Neural cell (in vitro differentiated cells): ENCODE measurements around the gene CHST11.

Experiments used
- CTCF ChIP-seq: fragments of 450-650 bp; IDR thresholded peaks from 2 replicates; pipeline ENCODE4 v1.5.1; 2014; ENCODE audit warnings: antibody characterized with exemption, mild to moderate bottlenecking, moderate library complexity; ENCODE audit not compliant: poor library complexity, severe bottlenecking
- EZH2 ChIP-seq: fragments of 200-600, 300-800 bp; shearing (Covaris generic), sonication (generic); IDR thresholded peaks from 2 replicates; pipeline ENCODE4 v1.6.1; 2014; ENCODE audit warnings: antibody characterized with exemption, low read length, borderline replicate concordance, mild to moderate bottlenecking; ENCODE audit not compliant: insufficient read depth, poor library complexity, severe bottlenecking
- RAD21 ChIP-seq: fragments of 450-650 bp; conservative IDR thresholded peaks from 2 replicates; pipeline ENCODE4 v1.6.1; 2014; ENCODE audit warnings: antibody characterized with exemption, mild to moderate bottlenecking, moderate library complexity
- SMC3 ChIP-seq: fragments of 450-650 bp; conservative IDR thresholded peaks from 2 replicates; pipeline ENCODE4 v1.6.1; 2014; ENCODE audit warnings: antibody characterized with exemption, mild to moderate bottlenecking, moderate library complexity; ENCODE audit not compliant: poor library complexity
- TAF1 ChIP-seq: IDR thresholded peaks from 2 replicates; pipeline ENCODE4 v1.6.1; 2012; ENCODE audit warnings: low read depth

- TF ChIP-seq RAD21 (no peak), CTCF (no peak), SMC3 (no peak), TAF1 (no peak), EZH2 (no peak)
Measured at GRCh38 chr12:104419717-104420116, 37.0 kb upstream of the CHST11 start.
